Loucy (cell line): ENCODE results near the gene BCAR3.

Experiments used
- H2AFZ ChIP-seq: fragments of 200-600 bp; sonication (generic); 2 replicates; pipeline ENCODE4 v1.6.0; 2016; ENCODE audit warnings: antibody characterized with exemption, mild to moderate bottlenecking, low read length, moderate library complexity
- H3F3A ChIP-seq: fragments of 200-600 bp; 2 replicates; pipeline ENCODE4 v1.6.0; 2016; ENCODE audit warnings: antibody characterized with exemption, low read depth, mild to moderate bottlenecking
- H3K27me3 ChIP-seq: fragments of 200-600 bp; sonication (generic); 2 replicates; pipeline ENCODE4 v1.6.1; 2014; ENCODE audit warnings: low read length, mild to moderate bottlenecking; ENCODE audit not compliant: insufficient read depth, poor library complexity, severe bottlenecking
- H3K36me3 ChIP-seq: fragments of 200-600 bp; sonication (generic); 2 replicates; pipeline ENCODE4 v1.6.1; 2016; ENCODE audit warnings: low read length; ENCODE audit not compliant: insufficient read depth
- H3K4me1 ChIP-seq: fragments of 200-600 bp; sonication (generic); 2 replicates; pipeline ENCODE4 v1.5.1; 2014; ENCODE audit warnings: low read length, mild to moderate bottlenecking; ENCODE audit not compliant: insufficient read depth, poor library complexity, severe bottlenecking
- H3K4me2 ChIP-seq: fragments of 200-600 bp; sonication (generic); 2 replicates; pipeline ENCODE4 v1.6.0; 2014; ENCODE audit warnings: antibody characterized with exemption, low read length, low read depth, mild to moderate bottlenecking; ENCODE audit not compliant: poor library complexity, severe bottlenecking
- H3K4me3 ChIP-seq: fragments of 200-600 bp; sonication (generic); 2 replicates; pipeline ENCODE4 v1.5.1; 2014; ENCODE audit warnings: low read length, mild to moderate bottlenecking, mixed read lengths; ENCODE audit not compliant: poor library complexity, severe bottlenecking
- H3K79me2 ChIP-seq: fragments of 200-600 bp; sonication (generic); 2 replicates; pipeline ENCODE4 v1.6.1; 2014; ENCODE audit warnings: low read length; ENCODE audit not compliant: insufficient read depth
- H3K9ac ChIP-seq: fragments of 200-600 bp; sonication (generic); 2 replicates; pipeline ENCODE4 v1.6.0; 2014; ENCODE audit warnings: mild to moderate bottlenecking, low read depth, low read length, moderate library complexity; ENCODE audit not compliant: poor library complexity, severe bottlenecking
- H3K9me2 ChIP-seq: fragments of 200-600 bp; sonication (generic); replicated peaks from 2 replicates; pipeline ENCODE4 v1.6.1; 2016; ENCODE audit warnings: low read depth, low read length, mixed read lengths
- H3K9me3 ChIP-seq: fragments of 200-600 bp; sonication (generic); 2 replicates; pipeline ENCODE4 v1.6.1; 2014; ENCODE audit warnings: mild to moderate bottlenecking, antibody characterized with exemption, low read length, low read depth; ENCODE audit not compliant: insufficient read depth
- H4K20me1 ChIP-seq: fragments of 200-600 bp; sonication (generic); 2 replicates; pipeline ENCODE4 v1.6.0; 2014; ENCODE audit warnings: antibody characterized with exemption, low read length, mild to moderate bottlenecking; ENCODE audit not compliant: insufficient read depth, poor library complexity, severe bottlenecking
- CTCF ChIP-seq: fragments of 200-600 bp; sonication (generic); conservative IDR thresholded peaks from 2 replicates; pipeline ENCODE4 v1.5.1; 2014; ENCODE audit warnings: mild to moderate bottlenecking, antibody characterized with exemption, low read length
- EZH2phosphoT487 ChIP-seq: fragments of 200-600 bp; IDR thresholded peaks from 2 replicates; pipeline ENCODE4 v1.6.1; 2018; ENCODE audit warnings: antibody characterized with exemption, mild to moderate bottlenecking, moderate library complexity, borderline replicate concordance

BCAR3 gene

GRCh38 chr1:93666613-93667384 is 14.8 kb downstream of the BCAR3 start:
- Histone ChIP-seq H3K9ac (no peak overlapping the region), H3K9me2 (no peaks in the 10 kb centered on the region), H3K27me3 (no peaks in the 10 kb centered on the region), H2AFZ (no peak overlapping the region), H3K4me3 (no peak overlapping the region), H3F3A (no peaks in the 10 kb centered on the region), H3K79me2 (no peaks in the 10 kb centered on the region), H4K20me1 (no peaks in the 10 kb centered on the region), H3K4me2 (no peak overlapping the region), H3K4me1 (peaks cover 5% of the 10 kb centered on the region), H3K9me3 (no peaks in the 10 kb centered on the region), H3K36me3 (no peaks in the 10 kb centered on the region)
- TF ChIP-seq EZH2phosphoT487 (no peak), CTCF (no peak)

GRCh38 chr1:93665015-93665414 is 16.6 kb downstream of the BCAR3 start:
- H3K4me2 ChIP-seq = no peak overlapping the region
- H3K9ac ChIP-seq = no peak overlapping the region
- no peaks in the 10 kb centered on the region for H3K9me3 ChIP-seq
- no peaks in the 10 kb centered on the region for H3K36me3 ChIP-seq
- no peaks in the 10 kb centered on the region for H3K27me3 ChIP-seq
- H2AFZ ChIP-seq = no peak overlapping the region
- H3F3A ChIP-seq = no peaks in the 10 kb centered on the region
- no peaks in the 10 kb centered on the region for H3K4me1 ChIP-seq
- TF ChIP-seq CTCF = no peak
- TF ChIP-seq EZH2phosphoT487 = no peak
- no peaks in the 10 kb centered on the region for H4K20me1 ChIP-seq
- H3K9me2 ChIP-seq = no peaks in the 10 kb centered on the region
- H3K4me3 ChIP-seq = no peak overlapping the region
- H3K79me2 ChIP-seq = no peaks in the 10 kb centered on the region

GRCh38 chr1:93663208-93663614 is 18.4 kb downstream of the BCAR3 start:
- H3K36me3 ChIP-seq = no peaks in the 10 kb centered on the region
- no peaks in the 10 kb centered on the region for H3K9me2 ChIP-seq
- no peak overlapping the region for H3K4me2 ChIP-seq
- H3K4me1 ChIP-seq = no peaks in the 10 kb centered on the region
- no peaks in the 10 kb centered on the region for H3K79me2 ChIP-seq
- TF ChIP-seq CTCF (no peak), EZH2phosphoT487 (no peak)
- H3K4me3 ChIP-seq = no peak overlapping the region
- no peaks in the 10 kb centered on the region for H3F3A ChIP-seq
- no peaks in the 10 kb centered on the region for H3K27me3 ChIP-seq
- H3K9ac ChIP-seq = no peak overlapping the region
- no peaks in the 10 kb centered on the region for H3K9me3 ChIP-seq
- no peak overlapping the region for H2AFZ ChIP-seq
- H4K20me1 ChIP-seq = no peaks in the 10 kb centered on the region
